ENCODE data around the gene ATP5PD. TPM values are rescaled to one million over a fixed set of nuclear protein-coding genes. Genes with fewer than 3 reads are reported as not detected.

ATP5PD gene
- total RNA-seq, 5 donors from 2014 or later (not counting 1 experiment from before 2014, with no cell fraction given), result 115 to 170 (median 139) TPM

GRCh38 chr17:75090871-75091854, 44.4 kb upstream of the ATP5PD start:
- Mint-ChIP-seq H3K9me3 (no peaks in the 10 kb centered on the region), H3K4me1 (peaks cover 46 to 62% (median 46%) of the 10 kb centered on the region in 3 donors), H3K27ac (peak overlapping the region; percentile 36 to 54), H3K4me3 (peak overlapping the region in 1 of 3 donors; percentile 42), H3K36me3 (no peaks in the 10 kb centered on the region), H3K27me3 (no peaks in the 10 kb centered on the region)
- peaks cover 10 to 42% of the 10 kb centered on the region in 2 experiments for H3K4me1 ChIP-seq (ENCODE audit: control insufficient read depth in 1 of 2, extremely low read depth in 1 of 2, insufficient read depth in 2 of 2, low read length in 2 of 2)
- ChIA-PET POLR2A (interaction anchor here in 1 of 2 donors (0.5 kb wide), 1 partner anchor 32 kb away, joined by 5 read pairs; no protein-coding TSS in a partner anchor), CTCF (interaction anchor here in 1 of 2 donors (0.7 kb wide), 1 partner anchor 32 kb away, joined by 3 read pairs; no protein-coding TSS in a partner anchor)
- ATAC-seq (replicated peaks in 1 of 4), result no peak
- no peak overlapping the region for H3K27ac ChIP-seq (ENCODE audit: low read length)
- H3K36me3 ChIP-seq (ENCODE audit: control insufficient read depth in 2 of 2, extremely low read depth in 1 of 2, insufficient read depth in 1 of 2, low read length in 1 of 2), result no peaks in the 10 kb centered on the region
- 90% methylated on average over 13 of the region's 19 CpGs for WGBS (ENCODE audit: insufficient coverage)
- H3K4me3 ChIP-seq (ENCODE audit: control insufficient read depth in 1 of 2, extremely low read depth in 1 of 2, low read length in 1 of 2), result no peak overlapping the region
- H3K27me3 ChIP-seq (replicated peaks in 1 of 2; ENCODE audit: control insufficient read depth in 2 of 2, extremely low read depth in 1 of 2, insufficient read depth in 2 of 2, low read length in 1 of 2), result no peaks in the 10 kb centered on the region
- no peak for DNase-seq
- H3K9me3 ChIP-seq, result no peaks in the 10 kb centered on the region

- H3K4me3 ChIP-seq (ENCODE audit: control insufficient read depth in 1 of 2, extremely low read depth in 1 of 2, low read length in 1 of 2), result peak overlapping the region; percentile 61 to 70
- Mint-ChIP-seq H3K27me3 (no peaks in the 10 kb centered on the region), H3K36me3 (no peaks in the 10 kb centered on the region), H3K9me3 (no peaks in the 10 kb centered on the region), H3K27ac (peak overlapping the region; percentile 81 to 91), H3K4me3 (peak overlapping the region; percentile 79 to 81 (median 80)), H3K4me1 (peaks cover 55 to 76% (median 57%) of the 10 kb centered on the region in 3 donors)
- H3K9me3 ChIP-seq, result no peaks in the 10 kb centered on the region
- no peaks in the 10 kb centered on the region for H3K27me3 ChIP-seq (replicated peaks in 1 of 2; ENCODE audit: control insufficient read depth in 2 of 2, extremely low read depth in 1 of 2, insufficient read depth in 2 of 2, low read length in 1 of 2)
- 100% methylated on average over 1 of the region's 11 CpGs for WGBS (ENCODE audit: insufficient coverage)
- peak in 1 of 4 experiments; percentile 4 for ATAC-seq (replicated peaks in 1 of 4)
- peaks cover 14 to 49% of the 10 kb centered on the region in 2 experiments for H3K4me1 ChIP-seq (ENCODE audit: control insufficient read depth in 1 of 2, extremely low read depth in 1 of 2, insufficient read depth in 2 of 2, low read length in 2 of 2)
- CTCF ChIA-PET, result interaction anchor here in 1 of 2 donors (0.7 kb wide), 1 partner anchor 114 kb away, joined by 15 read pairs; no protein-coding TSS in a partner anchor
- POLR2A ChIA-PET, result interaction anchor here in 1 of 2 donors (0.6 kb wide), 1 partner anchor 242 kb away, joined by 7 read pairs; no protein-coding TSS in a partner anchor
- no peaks in the 10 kb centered on the region for H3K36me3 ChIP-seq (ENCODE audit: control insufficient read depth in 2 of 2, extremely low read depth in 1 of 2, insufficient read depth in 1 of 2, low read length in 1 of 2)
- DNase-seq, result no peak
- H3K27ac ChIP-seq (ENCODE audit: low read length), result peak overlapping the region; percentile 47
Measured at GRCh38 chr17:75088465-75089417, 42.0 kb upstream of the ATP5PD start.

DNA sequence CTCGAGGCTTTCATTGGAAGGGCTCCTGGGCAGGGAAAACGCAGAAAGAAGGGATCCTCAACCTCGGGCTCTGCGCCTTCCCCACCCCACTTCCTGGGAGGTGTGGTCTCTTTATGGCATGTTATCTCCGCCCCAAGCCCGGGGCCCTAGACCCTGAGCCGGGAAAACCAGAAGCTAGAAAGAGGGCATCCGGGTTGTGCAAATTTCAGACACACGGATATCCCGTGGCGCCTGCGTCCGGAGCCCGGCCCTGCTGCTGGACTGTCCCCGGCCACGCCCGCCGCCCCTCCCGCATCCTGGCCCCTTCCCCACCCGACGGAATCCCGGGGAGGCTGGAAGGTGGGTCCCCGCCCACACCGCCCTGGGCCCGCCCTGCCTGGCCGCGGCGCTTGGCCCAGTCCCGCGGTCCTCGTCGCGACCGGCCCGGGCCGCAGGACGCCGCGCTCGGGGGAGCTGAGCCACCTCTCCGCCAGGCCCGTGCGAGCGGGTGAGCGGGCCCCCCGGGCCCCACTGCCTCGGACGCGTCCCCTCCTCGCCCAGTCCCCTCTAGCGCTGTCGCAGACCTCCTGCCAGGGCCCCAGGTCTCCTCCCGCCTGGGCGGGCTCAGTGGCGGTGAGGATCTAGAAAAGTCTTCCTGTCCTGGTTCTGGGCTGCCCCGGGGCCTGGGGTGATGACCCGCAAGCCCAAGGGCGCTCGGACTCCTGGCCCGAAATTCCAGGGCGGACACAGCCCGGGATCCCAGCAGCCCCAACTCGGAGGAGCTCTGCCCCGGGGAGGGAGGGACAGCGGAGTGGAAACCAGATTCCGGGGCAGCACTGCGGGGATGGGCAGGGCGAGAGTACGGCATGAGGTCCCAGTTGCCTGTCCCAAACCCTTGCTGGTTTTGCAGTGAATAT, 41.0 kb upstream of the ATP5PD start, which contains the start of gene SLC16A5:
Gene SLC16A5, plus strand, starts transcription at position 397 of the 896 bp plus-strand sequence. CDS start 5,683 bp downstream, outside the sequence.
- Mint-ChIP-seq H3K27ac (peak within 1 kb of the TSS; percentile 82 to 91), H3K4me1 (peaks cover 56 to 77% (median 59%) of the 10 kb centered on the region in 3 donors), H3K27me3 (no peaks in the 10 kb centered on the region), H3K36me3 (no peaks in the 10 kb centered on the region), H3K9me3 (no peaks in the 10 kb centered on the region), H3K4me3 (peak within 1 kb of the TSS; percentile 80 to 83 (median 81))
- Histone ChIP-seq H3K36me3 (ENCODE audit: control insufficient read depth in 2 of 2, extremely low read depth in 1 of 2, insufficient read depth in 1 of 2, low read length in 1 of 2) (no peaks in the 10 kb centered on the region), H3K4me1 (ENCODE audit: control insufficient read depth in 1 of 2, extremely low read depth in 1 of 2, insufficient read depth in 2 of 2, low read length in 2 of 2) (peaks cover 15 to 51% of the 10 kb centered on the region in 2 experiments), H3K4me3 (ENCODE audit: control insufficient read depth in 1 of 2, extremely low read depth in 1 of 2, low read length in 1 of 2) (peak within 1 kb of the TSS; percentile 61 to 70), H3K27ac (ENCODE audit: low read length) (peak within 1 kb of the TSS; percentile 52), H3K27me3 (replicated peaks in 1 of 2; ENCODE audit: control insufficient read depth in 2 of 2, extremely low read depth in 1 of 2, insufficient read depth in 2 of 2, low read length in 1 of 2) (no peaks in the 10 kb centered on the region), H3K9me3 (no peaks in the 10 kb centered on the region)
- WGBS (ENCODE audit: insufficient coverage), result 3% methylated on average over 59 of the region's 69 CpGs
- DNase-seq (peak in 27 of 35 experiments; percentile 18 to 68 (median 35)), ATAC-seq (replicated peaks in 1 of 4) (peak; percentile 74 to 83 (median 80))
- ChIA-PET CTCF (interaction anchor here in 1 of 2 donors (0.5 to 1.7 kb wide), 2 partner anchors 126 to 235 kb away, joined by 4 to 6 read pairs; no protein-coding TSS in a partner anchor), POLR2A (no interaction called here)

DNA sequence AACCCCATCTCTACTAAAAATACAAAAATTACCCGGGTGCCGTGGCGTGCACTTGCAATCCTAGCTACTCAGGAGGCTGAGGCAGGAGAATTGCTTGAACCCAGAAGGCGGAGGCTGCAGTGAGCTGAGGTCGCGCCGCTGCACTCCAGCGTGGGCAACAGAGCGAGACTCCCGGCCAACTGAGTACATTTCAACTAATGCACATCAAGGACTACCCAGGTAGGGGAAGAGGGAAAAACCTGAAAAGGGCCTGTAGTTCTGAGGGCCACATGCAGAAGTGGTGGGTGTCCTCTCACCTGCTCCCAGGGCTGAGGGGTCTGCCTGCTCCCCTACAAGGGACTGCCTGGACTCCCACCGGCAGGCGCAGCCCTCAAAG, 40.4 kb upstream of the ATP5PD start:
- Histone ChIP-seq H3K4me3 (ENCODE audit: control insufficient read depth in 1 of 2, extremely low read depth in 1 of 2, low read length in 1 of 2) (peak overlapping the region in 1 of 2 donors; percentile 61), H3K9me3 (no peaks in the 10 kb centered on the region), H3K27ac (ENCODE audit: low read length) (peak overlapping the region; percentile 52), H3K4me1 (ENCODE audit: control insufficient read depth in 1 of 2, extremely low read depth in 1 of 2, insufficient read depth in 2 of 2, low read length in 2 of 2) (peaks cover 15 to 51% of the 10 kb centered on the region in 2 experiments), H3K27me3 (replicated peaks in 1 of 2; ENCODE audit: control insufficient read depth in 2 of 2, extremely low read depth in 1 of 2, insufficient read depth in 2 of 2, low read length in 1 of 2) (no peaks in the 10 kb centered on the region), H3K36me3 (ENCODE audit: control insufficient read depth in 2 of 2, extremely low read depth in 1 of 2, insufficient read depth in 1 of 2, low read length in 1 of 2) (no peaks in the 10 kb centered on the region)
- H3K27me3 Mint-ChIP-seq, result no peaks in the 10 kb centered on the region
- CTCF ChIA-PET, result interaction anchor here in 1 of 2 donors (0.5 to 1.7 kb wide), 2 partner anchors 125 to 235 kb away, joined by 4 to 6 read pairs; no protein-coding TSS in a partner anchor
- 85% methylated on average over 3 of the region's 12 CpGs for WGBS (ENCODE audit: insufficient coverage)
- peak overlapping the region; percentile 82 to 90 for H3K27ac Mint-ChIP-seq
- POLR2A ChIA-PET, result no interaction called here
- peaks cover 56 to 76% (median 61%) of the 10 kb centered on the region in 3 donors for H3K4me1 Mint-ChIP-seq
- DNase-seq (no peak), ATAC-seq (replicated peaks in 1 of 4) (peak in 3 of 4 experiments; percentile 4 to 6 (median 5))
- no peaks in the 10 kb centered on the region for H3K9me3 Mint-ChIP-seq
- peak overlapping the region; percentile 78 to 83 (median 81) for H3K4me3 Mint-ChIP-seq
- no peaks in the 10 kb centered on the region for H3K36me3 Mint-ChIP-seq

DNA sequence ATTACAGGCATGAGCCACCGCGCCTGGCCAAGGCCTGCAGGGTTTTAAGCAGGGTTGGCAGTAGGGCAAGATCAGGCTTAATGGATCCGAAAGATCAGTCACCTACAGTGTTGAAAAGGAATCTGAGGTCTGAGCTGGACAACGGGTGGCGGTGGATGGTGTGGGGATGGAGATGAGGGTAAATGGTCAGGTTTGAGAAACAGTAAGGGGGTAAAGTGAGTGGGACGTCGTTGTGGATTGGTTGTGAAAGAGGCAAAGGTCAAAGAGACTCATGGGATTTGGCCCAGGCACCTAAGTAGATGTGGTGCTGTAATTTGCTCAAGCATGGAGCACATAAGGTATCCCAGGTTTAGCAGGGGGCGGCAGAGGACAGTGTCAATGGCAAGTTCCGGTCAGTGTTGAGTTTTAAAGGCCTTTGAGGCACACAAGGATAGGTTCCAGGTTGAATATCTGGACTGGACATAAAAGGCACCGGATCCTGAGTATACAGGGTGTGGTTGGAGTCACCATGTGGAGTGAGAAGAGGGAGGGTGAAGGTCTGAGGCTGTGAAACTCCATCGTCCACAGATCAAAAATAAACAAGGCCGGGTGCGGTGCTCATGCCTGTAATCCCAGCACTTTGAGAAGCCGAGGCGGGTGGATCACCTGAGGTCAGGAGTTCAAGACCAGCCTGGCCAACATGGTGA, 39.9 kb upstream of the ATP5PD start:
- peaks cover 51 to 71% (median 56%) of the 10 kb centered on the region in 3 donors for H3K4me1 Mint-ChIP-seq
- H3K4me3 Mint-ChIP-seq, result peak overlapping the region; percentile 78 to 83 (median 81)
- 82% methylated on average over 10 of the region's 15 CpGs for WGBS (ENCODE audit: insufficient coverage)
- DNase-seq (no peak), ATAC-seq (replicated peaks in 1 of 4) (no peak)
- no peaks in the 10 kb centered on the region for H3K27me3 Mint-ChIP-seq
- peaks cover 15 to 51% of the 10 kb centered on the region in 2 experiments for H3K4me1 ChIP-seq (ENCODE audit: control insufficient read depth in 1 of 2, extremely low read depth in 1 of 2, insufficient read depth in 2 of 2, low read length in 2 of 2)
- CTCF ChIA-PET, result interaction anchor here in 1 of 2 donors (0.5 to 1.7 kb wide), 2 partner anchors 125 to 236 kb away, joined by 4 to 6 read pairs; no protein-coding TSS in a partner anchor
- no peaks in the 10 kb centered on the region for H3K36me3 Mint-ChIP-seq
- H3K4me3 ChIP-seq (ENCODE audit: control insufficient read depth in 1 of 2, extremely low read depth in 1 of 2, low read length in 1 of 2), result no peak overlapping the region
- no peaks in the 10 kb centered on the region for H3K9me3 ChIP-seq
- no peaks in the 10 kb centered on the region for H3K27me3 ChIP-seq (replicated peaks in 1 of 2; ENCODE audit: control insufficient read depth in 2 of 2, extremely low read depth in 1 of 2, insufficient read depth in 2 of 2, low read length in 1 of 2)
- no peaks in the 10 kb centered on the region for H3K9me3 Mint-ChIP-seq
- H3K27ac ChIP-seq (ENCODE audit: low read length), result no peak overlapping the region
- no peaks in the 10 kb centered on the region for H3K36me3 ChIP-seq (ENCODE audit: control insufficient read depth in 2 of 2, extremely low read depth in 1 of 2, insufficient read depth in 1 of 2, low read length in 1 of 2)
- peak overlapping the region; percentile 82 to 90 for H3K27ac Mint-ChIP-seq
- POLR2A ChIA-PET, result interaction anchor here in 1 of 2 donors (0.7 kb wide), 1 partner anchor 23 kb away, joined by 7 read pairs; no protein-coding TSS in a partner anchor
